Measurements from ENCODE around the gene ARL5C.
A peak's percentile ranks its signal among the peaks of the same experiment; 100 is the strongest.

The ARL5C gene, protein sequence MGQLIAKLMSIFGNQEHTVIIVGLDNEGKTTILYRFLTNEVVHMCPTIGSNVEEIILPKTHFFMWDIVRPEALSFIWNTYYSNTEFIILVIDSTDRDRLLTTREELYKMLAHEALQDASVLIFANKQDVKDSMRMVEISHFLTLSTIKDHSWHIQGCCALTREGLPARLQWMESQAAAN

DNA sequence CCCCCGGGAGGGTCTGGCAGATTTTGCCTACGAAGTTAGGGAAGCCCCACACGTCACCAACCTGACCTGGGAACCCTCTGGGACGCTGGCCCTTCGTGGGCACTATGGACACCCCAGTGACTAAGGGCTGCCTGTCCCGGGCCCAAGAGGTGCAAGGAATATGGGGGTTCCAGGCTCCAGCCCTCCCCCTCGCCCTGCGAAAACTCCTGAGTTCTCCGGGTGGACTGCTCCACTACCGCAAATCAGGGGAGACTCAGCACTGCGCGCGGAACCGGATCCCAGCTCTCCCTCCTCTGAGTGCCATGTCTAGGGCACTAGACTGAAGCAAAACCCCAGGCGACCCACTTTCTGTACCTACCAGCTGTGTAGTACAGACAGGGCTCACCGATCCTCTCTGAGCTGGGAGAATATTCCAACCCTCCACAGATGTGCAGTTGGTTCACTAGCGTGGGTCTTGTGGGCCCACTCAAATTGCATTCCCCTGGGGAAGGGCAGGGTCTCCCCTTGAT, at the start of gene ARL5C:
TSS of gene ARL5C (minus strand) at position 321 of the 509 bp plus-strand sequence. CDS start 401 bp downstream, outside the sequence.
- DNase-seq = no peak

DNA sequence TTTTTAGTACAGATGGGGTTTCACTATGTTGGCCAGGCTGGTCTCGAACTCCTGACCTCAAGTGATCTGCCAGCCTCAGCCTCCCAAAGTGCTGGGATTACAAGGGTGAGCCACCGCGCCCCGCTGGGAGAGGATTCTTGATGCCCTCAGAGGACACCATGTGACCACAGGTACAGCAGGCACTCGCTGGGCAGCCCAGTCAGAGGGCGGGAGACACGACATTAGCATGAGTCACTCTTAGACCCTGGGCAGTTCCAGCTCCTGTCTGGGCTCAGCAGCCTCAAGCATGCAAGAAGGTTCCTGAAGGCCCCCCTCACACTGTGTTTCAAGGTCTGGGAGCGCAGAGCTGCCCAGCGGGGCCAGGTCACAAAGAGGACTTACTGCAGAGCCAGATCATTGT, 47.9 kb upstream of the ARL5C start:
- DNase-seq = no peak

DNA sequence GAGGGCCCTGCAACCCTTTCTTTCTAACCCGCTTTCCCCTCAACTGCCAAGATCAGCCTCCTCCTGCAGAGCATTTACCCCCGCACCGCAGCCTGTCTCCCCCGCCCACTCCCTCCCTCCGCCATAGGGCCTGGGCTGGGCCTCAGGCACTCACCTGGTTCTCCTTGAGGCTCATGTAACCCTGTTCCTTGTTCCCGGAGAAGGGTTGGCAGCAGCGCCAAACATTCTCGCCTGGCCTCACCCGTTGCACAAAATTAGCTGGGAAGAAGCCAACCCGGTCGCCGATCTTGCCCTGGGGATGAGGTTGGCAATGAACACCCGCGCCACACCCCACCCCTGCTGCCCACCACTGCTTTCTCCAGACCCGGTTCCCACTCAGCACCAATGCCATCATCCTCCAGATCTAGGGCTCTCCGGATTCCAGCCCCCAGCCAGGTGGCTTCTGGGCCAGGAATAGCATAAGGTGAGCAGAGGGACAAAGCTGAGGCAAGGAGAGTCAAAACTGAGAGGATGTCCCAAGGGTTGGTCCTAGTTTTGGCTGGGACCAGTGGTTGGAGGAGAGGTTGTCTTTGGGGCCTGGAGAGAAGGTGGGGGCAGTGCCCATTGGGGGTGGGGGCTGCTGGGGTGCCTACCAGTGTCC, 47.0 kb upstream of the ARL5C start:
- DNase-seq = no peak

DNA sequence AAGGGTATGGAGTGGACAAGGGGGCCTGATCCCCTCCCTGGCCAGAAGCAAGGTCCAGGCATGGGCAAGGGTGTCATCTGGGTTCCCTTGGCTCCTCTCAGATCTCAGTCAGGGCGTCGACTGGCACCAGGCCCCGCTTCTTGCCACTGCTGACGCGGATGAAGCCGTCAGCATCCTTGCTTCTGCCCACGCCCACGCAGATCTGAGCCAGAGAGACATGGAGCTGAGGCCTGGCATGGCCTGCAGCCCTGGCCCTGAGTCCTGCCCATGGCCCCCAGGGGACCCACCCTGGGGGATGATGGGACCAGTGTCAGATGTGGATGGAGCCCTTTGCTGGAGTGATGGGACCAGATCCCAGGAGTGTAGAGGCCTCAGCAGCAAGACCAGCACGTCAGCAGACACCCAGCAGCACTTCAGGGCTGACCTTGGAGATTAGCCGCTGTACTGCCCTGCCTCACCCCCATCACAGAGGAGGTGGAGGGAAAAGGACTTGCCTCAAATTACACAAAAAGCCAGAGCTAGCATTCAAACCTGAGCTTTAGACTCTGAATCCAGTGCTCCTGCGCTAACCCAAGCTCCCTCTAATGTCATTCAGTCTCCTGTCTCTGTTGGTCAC, 46.3 kb upstream of the ARL5C start:
- DNase-seq = no peak

DNA sequence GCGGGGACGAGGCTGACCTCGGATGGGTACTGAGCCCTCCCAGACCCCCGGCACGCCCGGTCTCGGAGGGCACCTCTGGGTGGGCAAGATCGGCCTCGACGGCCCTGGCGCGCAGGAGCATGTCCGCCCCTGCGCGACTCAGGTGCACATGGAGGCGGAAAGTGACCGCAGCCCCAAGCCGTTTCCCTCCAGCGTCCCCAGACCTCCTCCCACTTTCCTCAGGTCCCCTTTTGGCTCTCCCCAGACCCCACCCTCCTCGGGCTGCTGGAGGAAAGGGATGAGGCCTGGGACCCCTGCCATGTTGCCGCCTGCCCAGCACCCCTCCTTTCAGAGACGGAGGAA, 44.1 kb upstream of the ARL5C start:
- DNase-seq = no peak

DNA sequence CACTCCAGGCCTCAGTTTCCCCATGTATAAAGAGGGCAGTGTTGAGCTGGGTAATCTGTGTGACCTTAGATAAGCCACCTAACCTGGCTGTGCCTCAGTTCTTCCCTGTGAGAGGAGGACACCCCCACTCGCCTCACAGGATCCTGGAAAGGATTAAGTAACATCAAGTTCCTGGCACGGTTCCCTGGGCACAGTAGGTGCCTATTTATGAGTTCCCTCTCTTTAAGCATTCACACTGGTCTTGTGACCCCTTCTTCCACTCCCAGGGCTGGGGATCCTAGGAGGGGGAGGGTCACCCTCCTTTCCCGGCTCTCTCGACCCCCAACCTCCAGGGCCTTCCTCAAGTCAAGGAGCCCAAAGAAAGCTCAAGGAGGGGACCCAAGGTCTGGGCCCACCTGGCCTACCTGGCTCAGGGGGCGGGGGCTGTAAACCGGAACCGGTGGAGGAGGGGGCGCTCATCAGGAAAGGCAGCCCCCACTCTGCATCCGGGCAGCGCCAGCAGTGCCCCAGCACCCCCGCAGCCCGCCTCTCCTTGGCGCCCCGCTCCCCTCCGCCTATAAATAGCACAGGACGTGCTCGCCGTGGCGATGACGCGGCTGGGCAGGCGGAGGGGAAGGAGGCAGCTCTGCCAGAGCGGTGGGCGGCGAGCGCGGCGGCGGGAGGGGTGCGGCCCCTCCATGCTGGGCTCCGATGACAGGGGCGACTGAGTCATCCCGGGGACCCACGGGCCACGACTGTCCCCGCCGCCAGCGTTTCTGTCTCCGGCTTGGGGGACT, 43.5 kb upstream of the ARL5C start:
- peak; percentile 9 for DNase-seq

DNA sequence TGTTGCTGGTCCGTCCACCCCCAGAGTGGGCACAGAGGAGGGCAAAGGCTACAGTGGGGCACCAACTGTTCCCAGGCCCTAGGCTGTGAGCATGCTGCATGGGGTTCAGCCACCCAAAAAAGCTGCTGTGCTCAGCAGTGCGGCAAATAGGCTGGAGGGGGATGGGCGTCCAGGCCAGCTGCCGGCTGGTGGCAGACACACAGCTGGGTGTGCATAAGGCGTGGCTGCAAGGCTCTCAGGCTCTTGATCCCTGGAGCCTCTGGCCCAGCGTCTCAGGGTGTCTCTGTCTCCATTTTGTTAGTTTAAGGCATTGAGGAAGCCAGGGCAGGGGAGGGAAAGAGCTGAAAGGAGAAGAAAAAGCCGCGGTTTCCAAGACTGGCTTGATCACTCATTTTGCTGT, 42.9 kb upstream of the ARL5C start:
- DNase-seq = peak; percentile 82

DNA sequence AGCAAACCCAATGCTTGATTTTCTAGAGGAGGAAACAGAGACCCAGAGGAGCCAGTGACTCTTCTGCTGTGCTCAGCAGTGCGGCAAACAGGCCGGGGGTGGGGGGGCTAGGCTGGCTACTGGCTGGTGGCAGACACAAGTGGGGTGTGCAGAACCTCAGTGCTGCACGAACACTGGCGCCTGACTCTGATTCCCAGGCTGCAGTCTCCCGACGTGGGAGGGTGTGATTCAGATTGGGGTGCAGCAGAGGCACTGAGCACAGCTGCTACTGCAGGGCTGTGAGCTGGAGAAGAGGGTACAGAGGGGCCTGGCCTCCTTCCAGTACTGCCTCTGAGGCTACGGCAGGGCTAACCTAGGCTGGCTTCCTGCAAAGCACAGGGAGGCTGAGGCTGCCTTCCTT, 42.2 kb upstream of the ARL5C start:
- no peak for DNase-seq

DNA sequence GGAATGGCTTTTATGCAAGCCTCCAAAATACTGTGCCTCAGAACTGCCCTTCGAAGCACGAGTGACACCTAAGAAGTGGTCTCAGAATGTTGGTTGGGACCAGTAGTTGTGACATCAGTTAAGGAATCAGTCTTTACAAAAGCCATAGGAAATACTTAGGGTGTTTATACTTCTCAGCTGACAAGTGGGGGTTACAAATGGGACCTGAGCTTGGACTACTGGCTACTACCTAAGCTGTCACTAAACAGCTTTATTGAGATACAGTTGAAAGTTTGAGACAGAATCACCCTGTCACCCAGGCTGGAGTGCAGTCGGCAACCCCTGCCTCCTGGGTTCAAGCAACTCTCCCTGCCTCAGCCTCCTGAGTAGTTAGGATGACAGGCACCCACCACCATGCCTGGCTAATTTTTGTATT, 39.2 kb upstream of the ARL5C start:
- peak; percentile 4 for DNase-seq

DNA sequence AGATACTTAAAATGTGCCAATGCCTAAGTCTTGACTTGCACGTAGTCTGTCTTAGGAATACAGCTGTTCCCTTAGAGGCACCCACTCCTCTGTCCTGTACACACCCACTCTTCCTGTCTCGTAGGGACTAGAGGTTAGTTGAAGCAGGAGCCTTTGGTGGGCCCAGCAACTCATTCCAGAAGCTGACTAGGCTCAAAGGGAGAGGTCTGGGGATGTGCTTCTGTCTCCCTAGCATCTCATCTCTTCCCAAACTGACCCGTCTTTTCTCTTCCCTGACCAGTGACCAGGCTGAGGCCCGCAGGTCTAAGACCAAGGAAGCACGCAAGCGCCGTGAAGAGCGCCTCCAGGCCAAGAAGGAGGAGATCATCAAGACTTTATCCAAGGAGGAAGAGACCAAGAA, 38.3 kb upstream of the ARL5C start:
- DNase-seq = no peak

DNA sequence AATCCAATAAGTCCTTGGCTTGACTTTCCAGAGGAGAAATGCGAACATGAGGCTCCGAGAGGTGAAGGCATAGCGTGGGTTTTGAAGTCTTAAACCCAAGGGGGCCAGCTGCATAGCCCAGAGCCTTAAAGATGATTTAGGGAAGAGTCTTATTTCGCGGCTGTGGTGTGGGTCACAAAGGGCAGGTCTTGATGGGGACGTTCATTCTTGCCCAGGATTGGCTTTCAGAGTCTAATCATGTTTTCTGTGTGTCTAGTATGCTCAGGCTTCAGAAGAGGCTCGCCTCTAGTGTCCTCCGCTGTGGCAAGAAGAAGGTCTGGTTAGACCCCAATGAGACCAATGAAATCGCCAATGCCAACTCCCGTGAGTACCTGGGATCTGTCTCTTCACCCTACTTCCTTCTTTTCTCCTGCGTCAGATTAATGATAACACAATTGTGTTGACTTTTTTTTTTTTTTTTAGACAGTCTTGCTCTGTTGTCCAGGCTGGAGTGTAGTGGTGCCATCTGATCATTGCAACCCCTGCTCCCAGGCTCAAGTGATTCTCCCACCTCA, 35.1 kb upstream of the ARL5C start:
- DNase-seq = peak; percentile 40

DNA sequence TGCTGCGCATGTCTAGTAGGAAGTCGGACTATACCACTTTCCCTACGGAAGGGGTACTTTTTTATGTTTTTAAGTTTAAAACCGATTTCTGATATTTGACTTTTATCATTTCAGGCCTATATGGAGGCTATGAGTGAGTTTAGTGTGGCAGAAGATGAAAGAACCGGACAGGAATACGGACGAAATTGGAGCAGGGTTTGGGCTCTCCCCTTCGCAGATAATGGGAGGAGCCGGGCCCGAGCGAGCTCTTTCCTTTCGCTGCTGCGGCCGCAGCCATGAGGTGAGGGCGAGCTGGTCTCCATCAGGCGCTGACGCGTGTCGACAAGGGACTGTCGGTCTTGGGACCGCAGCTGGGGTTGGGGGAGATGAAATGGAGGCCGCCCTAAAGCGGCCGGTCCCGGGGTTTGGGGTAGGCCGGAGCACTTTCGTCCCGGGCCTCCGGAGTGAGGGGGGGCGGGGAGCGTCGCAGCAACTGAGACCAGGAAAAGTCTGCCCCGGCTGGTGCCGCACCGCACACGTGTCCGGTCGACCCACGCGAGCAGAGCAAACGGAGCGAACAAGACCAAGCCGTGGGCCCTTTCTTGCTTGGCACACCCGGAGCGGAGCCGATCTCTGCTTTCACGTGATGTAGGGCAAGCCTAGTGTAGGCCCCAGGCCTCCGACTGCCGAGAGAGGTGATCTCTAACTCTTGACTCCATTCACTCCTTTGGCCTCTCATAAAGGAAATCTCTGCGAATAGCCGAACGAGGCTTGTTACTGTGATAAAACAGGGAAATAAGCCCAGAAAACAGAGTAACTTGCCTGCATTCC, 34.3 kb upstream of the ARL5C start, which contains the start of gene RPL19:
TSS of gene RPL19 (plus strand) at position 214 of the 810 bp plus-strand sequence. CDS start at position 276, 62 bp downstream.
- peak; percentile 86 for DNase-seq

DNA sequence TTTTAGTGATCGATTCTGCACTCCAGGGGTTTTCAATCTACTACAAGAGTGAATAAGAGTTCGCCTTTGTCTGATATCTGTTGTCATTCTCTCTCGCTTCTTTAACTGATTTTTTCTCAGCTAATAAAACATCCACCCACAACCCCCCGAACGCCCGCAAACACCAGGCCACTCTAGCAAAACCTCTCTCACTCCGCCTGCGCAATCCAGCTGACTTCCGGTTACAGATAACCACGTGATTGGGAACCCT, 33.8 kb upstream of the ARL5C start:
- DNase-seq = peak; percentile 92

DNA sequence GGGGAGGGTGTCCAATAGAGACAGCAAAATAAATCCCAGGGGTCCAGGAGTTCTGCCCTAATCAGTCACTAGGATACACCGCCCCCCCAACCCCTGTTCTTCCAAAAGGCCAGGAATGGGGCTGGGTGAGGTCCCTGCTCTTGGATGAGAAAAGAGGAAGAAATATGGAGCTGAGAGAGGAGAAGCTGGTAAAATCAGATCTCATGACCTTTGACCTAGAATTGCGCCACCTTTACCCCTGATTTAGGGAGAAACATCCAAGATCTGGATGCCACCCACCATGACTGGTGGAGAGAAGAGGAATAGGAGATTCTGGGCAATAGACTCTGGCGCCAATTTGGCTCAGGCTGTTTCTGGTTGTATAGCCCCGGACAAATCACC, 32.2 kb upstream of the ARL5C start:
- DNase-seq = peak; percentile 63

DNA sequence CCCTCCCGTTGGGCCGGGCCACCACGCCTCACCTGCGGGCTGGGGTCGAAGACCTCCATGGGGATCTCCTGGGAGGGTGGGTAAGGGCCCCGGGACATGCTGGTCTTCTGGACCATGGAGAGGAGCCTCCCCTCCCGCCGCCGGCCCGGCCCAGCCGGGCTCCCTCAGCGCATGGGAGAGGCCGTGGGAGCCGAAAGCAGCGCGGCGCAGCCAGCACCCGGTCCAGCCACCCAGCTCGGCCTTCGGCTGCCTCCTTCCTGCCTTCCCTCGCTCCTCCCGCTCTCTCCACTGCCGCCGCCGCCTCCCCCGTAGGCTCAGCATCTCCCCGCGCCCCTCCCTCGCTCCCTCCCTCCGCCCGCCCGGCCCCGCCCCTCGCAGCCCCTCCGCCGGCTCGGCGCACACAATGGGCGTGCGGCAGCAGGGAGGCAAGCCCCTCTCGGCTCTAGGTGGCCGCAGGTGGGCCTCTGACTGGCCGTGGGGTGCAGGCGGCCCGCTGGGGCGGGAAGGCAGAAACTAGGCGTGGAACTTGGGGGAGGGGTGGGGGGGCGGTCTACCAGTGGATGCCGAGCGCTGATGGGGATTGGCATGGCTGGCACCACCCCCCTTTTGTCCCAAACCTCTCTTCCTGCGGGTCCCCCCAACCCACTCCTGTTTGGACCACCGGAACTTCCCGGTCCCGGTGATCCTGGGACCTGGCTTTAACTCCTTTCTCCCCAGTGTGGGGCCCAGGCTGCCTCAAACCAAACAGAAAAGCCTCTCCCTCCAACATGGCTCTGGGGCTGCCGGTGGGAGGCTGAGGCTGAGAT, 31.6 kb upstream of the ARL5C start, which contains the start of gene CACNB1:
TSS of gene CACNB1 (minus strand) at position 290 of the 806 bp plus-strand sequence. CDS start at position 116, 174 bp downstream.
- DNase-seq = no peak

DNA sequence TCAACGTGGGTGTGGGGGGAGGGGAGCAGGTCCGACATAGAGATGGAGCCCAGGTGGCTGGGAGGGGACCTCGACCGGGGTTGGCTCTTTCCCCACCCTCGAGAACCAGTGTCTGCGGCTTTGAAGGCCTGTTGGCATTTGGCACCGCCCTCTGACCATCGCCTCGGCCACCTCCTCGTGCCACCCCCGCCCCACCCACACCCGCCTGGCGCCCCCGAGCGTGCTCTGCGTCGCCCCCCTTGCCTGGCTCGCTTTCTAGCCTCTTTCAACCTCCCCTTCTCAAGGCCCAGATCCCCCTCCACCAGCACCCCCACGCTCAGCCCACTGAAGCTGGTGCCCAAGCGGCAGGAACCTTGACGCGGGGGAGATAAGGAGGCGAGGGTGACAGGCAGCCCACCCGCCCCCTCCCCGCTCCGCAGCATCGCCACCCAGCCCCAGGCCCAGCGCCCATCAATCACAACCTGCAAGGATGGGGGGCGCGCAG, 30.9 kb upstream of the ARL5C start:
- DNase-seq = no peak

DNA sequence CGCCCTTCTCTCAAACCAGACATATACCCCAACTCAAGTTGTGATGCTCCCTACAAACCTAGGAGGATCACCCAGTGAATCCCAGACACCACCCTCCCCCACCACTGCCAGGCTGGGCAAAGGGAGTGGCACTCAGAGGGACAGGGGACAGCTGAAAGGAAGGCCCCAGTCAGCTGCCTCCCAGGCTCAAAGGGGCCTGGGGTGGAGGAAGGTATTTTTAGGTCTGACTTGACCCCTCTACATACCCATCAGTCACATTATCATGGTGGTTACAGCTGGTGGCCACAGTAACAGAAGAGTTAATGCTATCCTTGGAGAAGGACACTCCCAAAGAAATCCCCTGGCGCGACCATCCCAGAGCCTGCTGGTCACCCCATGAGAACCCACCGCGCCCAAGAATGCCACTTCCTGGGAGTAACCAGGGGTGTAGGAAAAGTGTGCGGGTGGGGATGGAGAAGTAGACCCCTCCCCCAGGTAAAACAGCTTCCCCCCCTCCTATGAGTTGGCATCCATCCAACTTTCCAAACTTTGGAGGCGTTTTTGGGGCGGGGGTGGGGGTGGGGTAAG, 30.4 kb upstream of the ARL5C start:
- no peak for DNase-seq

DNA sequence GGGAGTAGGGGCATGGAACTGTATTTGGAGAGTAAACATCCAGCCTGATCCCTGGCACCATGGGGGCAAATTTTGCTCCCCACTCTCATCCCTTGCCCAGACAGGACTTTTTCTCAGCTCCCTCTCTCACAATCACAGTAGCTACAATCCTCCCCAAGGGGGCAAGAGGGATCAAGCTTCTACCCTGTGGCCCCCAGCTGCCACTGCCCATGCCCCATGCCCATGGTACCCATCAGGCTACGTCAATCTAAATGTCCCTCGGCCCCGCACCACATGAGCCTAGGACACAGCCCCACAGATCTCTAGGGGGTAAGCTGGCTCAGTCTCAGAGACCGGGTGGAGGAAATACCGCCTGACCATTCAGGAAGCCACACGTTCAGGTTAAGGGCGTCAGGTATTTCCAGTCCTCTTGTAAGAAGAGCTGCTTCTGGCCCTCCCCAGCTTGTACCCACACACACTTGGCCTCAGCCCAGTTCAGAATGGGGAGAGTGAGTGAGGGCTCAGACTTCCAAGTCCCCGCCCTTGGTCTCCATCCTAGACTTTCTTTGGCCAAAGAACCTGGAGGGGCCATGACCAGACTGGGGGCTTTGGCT, 29.7 kb upstream of the ARL5C start:
- DNase-seq = no peak

DNA sequence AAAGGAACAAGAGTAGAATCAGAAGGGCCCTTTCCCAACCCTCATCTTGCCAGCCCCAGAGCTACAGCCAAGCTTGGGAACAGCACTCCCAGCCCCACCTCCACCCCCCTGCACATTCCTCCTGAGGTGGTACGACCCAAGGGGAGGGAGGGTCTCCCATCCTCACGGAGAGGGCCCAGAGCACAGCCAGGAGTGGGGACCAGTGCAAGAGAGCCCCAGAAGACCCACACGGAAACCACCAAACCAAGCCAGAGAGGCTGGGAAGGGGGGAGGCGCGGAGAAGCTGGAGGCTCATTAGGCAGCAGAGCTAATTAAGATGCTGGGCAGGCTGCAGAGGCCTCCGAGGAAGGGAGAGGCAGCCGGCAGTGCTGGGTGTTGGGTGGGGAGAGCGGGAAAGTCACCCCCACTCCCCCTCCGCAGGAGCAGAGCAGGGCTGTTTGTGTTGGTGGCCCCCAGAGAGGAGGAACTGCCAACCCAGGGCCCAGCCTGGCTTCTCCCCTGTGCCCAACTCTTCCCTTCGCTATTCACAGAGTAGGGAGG, 29.1 kb upstream of the ARL5C start:
- no peak for DNase-seq

All from MV-4-11 (cell line).